Brain pericyte (primary cell): Measurements from ENCODE around the gene REEP5.
A peak's percentile ranks its signal among the peaks of the same experiment; 100 is the strongest.
"Not testable (repeated sequence)": the region's sequence is repeated elsewhere in the genome, so short reads cannot be mapped to it uniquely, and the experiment has no call there.

Experiments used
- DNase-seq: peaks from one replicate; pipeline ENCODE4 v3.0.0-alpha.2; 2012; ENCODE audit warnings: low read depth, low spot score

The REEP5 gene

GRCh38 chr5:112933105-112933504 is 11.1 kb upstream of the REEP5 start:
- no peak for DNase-seq

DNA sequence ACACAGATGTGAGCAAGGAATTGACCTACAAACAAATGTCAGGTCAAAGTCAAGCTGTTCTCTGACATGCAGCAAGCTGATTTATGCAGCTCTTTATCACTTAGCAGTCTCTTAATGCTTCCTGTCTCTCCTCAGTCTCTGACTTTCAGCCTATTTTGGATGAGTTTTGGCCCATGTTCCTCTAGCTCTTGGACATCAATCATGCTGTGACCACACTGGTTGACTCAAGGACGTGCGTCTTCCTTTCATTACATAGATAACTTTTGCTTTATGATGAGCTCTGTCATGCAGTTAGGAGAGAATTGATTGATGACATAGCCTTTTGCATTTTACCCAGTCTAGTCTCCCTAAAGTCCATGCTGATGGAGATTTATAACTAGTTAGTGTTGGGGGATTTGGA is 9.4 kb upstream of the REEP5 start:
- no peak for DNase-seq

- DNase-seq, result no peak
These were observed 8.0 kb upstream of the REEP5 start for GRCh38 chr5:112930082-112930344.

- DNase-seq, result no peak
These were observed 7.5 kb upstream of the REEP5 start for GRCh38 chr5:112929336-112930081.

DNA sequence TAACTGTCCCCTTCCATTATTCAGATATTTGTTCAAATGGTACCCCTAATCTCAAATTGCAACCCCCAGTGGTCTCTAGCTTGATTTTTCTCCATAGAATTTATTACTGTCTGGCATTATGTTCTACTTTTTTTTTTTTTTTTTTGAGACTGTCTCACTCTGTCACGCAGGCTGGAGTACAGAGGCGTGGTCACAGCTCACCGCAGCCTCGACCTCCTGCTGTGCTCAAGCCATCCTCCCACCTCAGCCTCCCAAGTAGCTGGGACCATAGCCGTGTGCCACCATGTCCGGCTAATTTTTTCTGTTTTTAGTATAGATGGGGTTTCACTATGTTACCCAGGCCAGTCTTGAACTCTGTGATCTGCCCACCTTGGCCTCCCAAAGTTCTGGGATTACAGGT is 2.0 kb upstream of the REEP5 start:
- DNase-seq, result no peak

- DNase-seq, result no peak
These were observed 1.3 kb upstream of the REEP5 start for GRCh38 chr5:112923148-112923917.

DNA sequence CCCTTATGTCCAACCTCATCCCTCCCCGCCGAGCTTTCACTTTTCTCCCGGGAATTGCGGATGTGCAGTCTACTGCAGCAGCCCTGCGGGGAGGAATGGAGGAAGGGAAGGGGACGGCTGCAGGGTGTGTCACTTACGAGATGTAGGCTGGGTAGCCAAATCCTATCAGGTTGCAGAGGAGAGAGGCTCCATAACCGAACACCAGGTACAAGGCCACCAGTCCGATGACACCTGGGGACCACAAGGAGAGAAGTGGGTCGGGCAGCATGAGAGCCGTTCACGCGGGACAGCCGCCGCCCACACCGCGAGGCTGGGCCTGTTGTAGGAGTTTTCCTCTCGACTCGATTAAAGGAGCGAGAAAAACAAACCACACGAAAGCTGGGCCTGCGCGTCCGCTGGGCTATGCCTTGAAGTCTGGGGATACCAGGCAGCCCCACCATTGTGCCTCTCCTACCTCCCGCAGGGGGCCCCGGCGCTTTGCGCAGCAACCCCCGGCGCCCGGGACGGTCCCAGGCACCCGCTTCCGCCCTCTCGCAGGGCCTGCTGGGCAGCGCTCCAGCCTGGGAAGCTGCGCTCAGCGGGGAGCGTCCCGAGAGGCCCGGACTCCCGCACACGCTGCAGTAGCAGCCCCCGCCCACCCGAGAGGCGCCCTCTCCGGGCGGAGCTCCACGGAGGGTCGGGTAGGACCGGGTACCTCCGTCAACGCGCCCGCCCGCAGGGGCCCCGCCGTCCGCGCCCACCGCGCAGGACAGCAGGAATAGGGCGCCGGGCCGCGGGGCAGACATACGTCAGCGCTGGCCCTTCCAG is 798 bp downstream of the REEP5 start:
- peak; percentile 21 for DNase-seq

DNA sequence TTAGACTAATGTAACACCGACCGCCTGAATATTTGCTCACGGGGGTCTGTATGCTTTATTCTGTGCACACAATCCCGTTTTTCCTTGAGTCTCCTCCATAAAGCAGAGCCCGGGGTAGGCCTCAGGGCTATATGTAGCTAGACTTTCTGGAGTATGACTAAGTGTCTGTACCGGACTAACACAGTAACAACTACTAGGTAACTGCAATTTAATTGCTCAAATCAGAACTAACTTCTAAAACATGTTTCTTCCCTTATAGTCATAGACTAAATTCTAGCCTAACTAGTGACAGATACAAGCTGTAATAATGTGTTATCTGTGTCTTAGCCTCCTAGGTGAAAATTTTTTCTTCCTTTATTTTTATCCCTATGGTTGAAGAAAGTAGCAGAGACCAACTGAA is 2.1 kb downstream of the REEP5 start:
- no peak for DNase-seq

GRCh38 chr5:112918679-112919078 is 3.3 kb downstream of the REEP5 start:
- DNase-seq, result no peak

DNA sequence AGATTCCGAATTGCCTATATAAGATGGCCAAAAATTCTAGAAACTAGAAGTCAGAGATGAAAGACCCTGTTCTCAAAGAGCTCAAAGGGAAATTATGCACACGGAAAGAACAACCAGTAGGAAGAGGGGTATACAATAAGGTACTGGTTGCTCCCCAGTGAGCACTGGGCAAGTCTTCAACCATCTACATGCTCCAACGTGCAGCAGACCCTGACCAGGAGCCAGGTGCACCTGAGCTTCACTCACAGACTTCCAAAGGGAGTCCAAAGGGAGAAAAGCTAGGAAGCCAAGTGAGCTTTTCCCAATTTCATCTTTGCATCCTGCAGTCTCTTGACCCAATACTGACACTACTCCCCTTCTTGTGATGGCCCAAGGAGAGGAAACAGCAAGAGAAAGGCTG is 3.9 kb downstream of the REEP5 start:
- DNase-seq, result no peak

DNA sequence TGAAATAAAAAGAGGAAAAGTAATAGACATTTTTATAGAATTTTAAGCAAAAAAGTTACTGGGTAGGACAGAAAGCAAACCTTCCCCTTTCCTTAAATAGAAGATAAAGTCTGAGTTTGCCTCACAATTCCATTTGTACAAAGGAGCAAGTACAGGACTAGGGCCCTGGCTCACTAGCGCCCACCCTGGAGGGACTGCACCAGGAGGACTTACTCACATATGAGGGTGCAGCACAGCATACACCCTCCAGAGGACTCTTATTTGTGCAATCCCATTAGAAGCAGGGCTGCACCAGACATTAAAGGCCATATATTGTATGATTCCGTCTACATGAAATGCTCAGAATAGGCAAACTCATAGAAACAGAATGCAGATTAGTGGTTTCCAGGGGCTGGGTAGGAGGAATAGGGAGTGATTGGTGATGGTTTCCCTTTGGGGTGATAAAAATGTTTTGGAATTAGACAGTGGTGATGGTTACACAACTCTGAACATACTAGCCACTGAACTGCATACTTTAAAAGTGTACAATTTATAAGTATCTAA is 4.5 kb downstream of the REEP5 start:
- no peak for DNase-seq

- no peak for DNase-seq
These were observed 6.2 kb downstream of the REEP5 start for GRCh38 chr5:112915831-112916230.

- no peak for DNase-seq
These were observed 7.4 kb downstream of the REEP5 start for GRCh38 chr5:112914584-112914983.

DNA sequence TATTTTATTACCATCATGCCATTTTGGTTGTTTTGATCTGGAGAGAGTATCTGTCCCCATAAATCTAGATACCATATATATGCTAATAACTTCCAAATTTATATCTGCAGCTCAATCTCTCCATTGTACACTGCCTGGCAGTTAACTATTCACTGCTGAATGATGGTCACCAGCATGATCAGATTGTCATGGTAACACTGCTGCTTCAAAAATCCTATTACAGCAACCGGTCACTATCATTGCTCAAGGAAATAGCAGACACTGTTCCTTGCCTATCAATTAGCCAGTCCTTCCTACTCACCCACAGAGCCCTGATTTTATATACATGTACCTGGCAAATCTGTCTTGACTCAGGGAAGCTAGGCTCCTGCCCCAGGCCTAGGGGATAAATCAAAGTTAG is 11.5 kb downstream of the REEP5 start:
- DNase-seq, result no peak

- no peak for DNase-seq
These were observed 13.2 kb downstream of the REEP5 start for GRCh38 chr5:112908854-112909253.

DNA sequence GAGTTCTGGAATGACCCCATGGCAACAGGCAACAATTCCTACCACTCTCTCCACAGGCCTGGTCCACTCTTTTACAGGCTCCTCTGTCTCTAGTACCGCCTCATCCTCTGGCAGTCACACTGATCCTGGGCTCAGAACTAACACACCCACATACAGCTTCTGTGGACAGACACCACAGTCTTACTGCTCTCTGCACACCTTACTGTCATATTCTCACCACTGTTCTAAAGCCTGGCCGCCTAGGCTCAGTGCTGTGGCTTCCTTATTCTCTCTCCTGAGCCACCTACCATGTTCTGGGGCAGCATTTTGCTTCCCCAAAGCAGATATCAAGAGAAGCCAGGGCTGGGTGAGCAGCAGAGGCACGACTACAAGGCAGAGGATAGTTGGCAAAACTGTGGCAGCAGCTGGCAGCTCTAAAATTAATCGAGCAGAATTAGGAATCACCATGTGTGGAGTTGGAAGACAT is 14.8 kb downstream of the REEP5 start:
- no peak for DNase-seq

DNA sequence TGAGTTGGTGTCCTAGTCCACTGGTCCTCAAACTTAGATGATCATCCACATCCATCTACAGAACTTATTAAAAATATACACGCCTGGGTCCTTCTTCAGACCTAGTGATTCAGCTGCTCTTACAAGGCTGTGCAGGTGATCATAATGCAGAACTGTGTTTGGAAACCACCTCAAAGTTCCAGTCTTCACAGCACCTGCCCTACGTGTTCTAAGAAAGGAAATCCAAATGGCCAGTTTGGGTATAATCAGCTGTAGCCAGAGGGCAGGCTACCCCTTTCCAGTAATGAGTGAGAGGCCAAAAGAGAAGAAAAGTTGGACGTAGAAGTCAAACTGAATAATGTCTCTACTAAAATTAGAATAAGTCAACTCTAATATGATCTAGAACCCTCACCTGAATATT is 15.4 kb downstream of the REEP5 start:
- no peak for DNase-seq

DNA sequence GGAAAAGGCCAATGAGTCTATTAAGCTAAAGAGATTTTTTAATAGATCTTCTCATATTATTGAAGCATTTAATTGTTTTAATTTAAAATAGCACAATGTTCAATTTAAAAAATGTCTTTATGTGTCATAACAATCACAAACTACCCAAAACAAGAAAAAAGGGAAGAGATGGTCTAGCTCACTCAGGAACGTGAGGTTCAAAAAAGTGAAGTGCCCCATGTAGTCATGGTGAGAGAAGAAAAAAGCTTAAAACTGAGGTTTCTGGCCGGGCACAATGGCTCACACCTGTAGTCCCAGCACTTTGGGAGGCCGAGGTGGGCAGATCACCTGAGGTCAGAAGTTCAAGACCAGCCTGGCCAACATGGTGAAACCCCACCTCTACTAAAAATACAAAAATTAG is 17.0 kb downstream of the REEP5 start:
- not testable (repeated sequence) for DNase-seq

GRCh38 chr5:112902561-112902960 is 19.5 kb downstream of the REEP5 start:
- no peak for DNase-seq

- no peak for DNase-seq
These were observed 26.3 kb downstream of the REEP5 start for GRCh38 chr5:112895682-112896081.

DNA sequence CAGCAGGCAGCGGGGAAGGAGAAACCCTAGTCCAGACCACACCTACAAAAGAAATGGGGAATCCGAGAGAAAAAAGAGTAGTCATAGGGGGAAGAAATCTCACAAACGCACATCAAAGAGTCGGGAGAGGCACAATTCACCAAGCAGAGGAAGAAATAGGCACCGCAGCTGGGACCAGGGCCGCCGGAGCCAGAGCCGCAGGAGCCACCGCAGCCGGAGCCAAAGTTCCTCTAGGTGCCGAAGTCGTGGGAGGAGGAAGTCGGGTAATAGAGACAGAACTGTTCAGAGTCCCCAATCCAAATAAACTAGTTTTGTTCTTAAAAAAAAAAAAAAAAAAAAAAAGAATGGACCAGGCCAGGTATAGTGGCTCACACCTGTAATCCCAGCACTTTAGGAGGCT is 29.3 kb downstream of the REEP5 start:
- no peak for DNase-seq

GRCh38 chr5:112892066-112892465 is 30.0 kb downstream of the REEP5 start:
- not testable (repeated sequence) for DNase-seq
